Pancreas (tissue), 10 donors: ENCODE data around the gene CALB2. TPM values are rescaled to one million over a fixed set of nuclear protein-coding genes. Genes with fewer than 3 reads are reported as not detected.

Source experiments
- ATAC-seq, 4 donors: fragments of 200-7000 bp; cut with Tn5 transposase; one replicate each; pipeline versions ENCODE4 v1.8.0 to v1.9.1; 2020; ENCODE audit warnings: mild to moderate bottlenecking in 4 of 4, moderate library complexity in 4 of 4
- DNase-seq, 6 donors: peaks; one replicate each; pipeline ENCODE4 v3.0.0-alpha.2; 2020
- FAIRE-seq: peaks from 2 replicates; lab custom pipeline; 2012; peaks lifted over from hg19 to GRCh38; lab: Jason Lieb, UNC
- H3K27ac ChIP-seq, 4 donors: fragments of 200-600 bp; sonication (generic); 1 replicate in 3 of 4; 2 replicates in 1 of 4; pipeline versions ENCODE4 v1.5.0 to v1.8.0; 2020
- H3K27me3 ChIP-seq, 4 donors: fragments of 200-600 bp; one replicate each; pipeline ENCODE4 v1.8.0; 2021
- H3K36me3 ChIP-seq, 3 donors: fragments of 200-600 bp; sonication (generic) in 1 of 3; one replicate each; pipeline versions ENCODE4 v1.5.0 to v1.8.0; 2020 to 2021
- H3K4me1 ChIP-seq, 3 donors: fragments of 200-600 bp; one replicate each; pipeline ENCODE4 v1.8.0; 2021
- H3K4me3 ChIP-seq, 4 donors: fragments of 200-600 bp; sonication (generic) in 2 of 4; one replicate each; pipeline versions ENCODE4 v1.5.0 to v1.8.0; 2020 to 2021
- H3K9me3 ChIP-seq, 4 donors: fragments of 200-600 bp; one replicate each; pipeline ENCODE4 v1.8.0; 2021
- WGBS, 2 donors: extraction: QIAGEN DNeasy Blood & Tissue Kit; methylation state at CpG; one replicate each; pipeline ENCODE4 v1.1.7; 2013; 5-methylcytosine and 5-hydroxymethylcytosine counted together
- intact Hi-C, 3 donors: fragments of 100-400 bp; cut with DNase I; formaldehyde crosslinking; loops; one replicate each; pipeline versions ENCODE4 v1.11.1 to v1.14.2; 2022
- polyA plus RNA-seq, 2 donors: library from polyadenylated mRNA; stranded (reverse); fragments of 200-250 nt; gene quantifications; one replicate each; pipeline ENCODE4 v1.2.3, GENCODE V29; 2013
- total RNA-seq, 6 donors: library from RNA; stranded (reverse); fragmentation: NEBNext Ultra II Directional in 4 of 6; extraction: Animal tissue kit (Norgen Biotek cat#: 25700) in 4 of 6; gene quantifications; one replicate each; pipeline versions ENCODE4 v1.2.1 to v1.2.4, GENCODE V29; 2021 to 2023
- TF ChIP-seq, protein P1 (sequence below), 4 donors: fragments of 200-600 bp; sonication (generic) in 3 of 4; IDR thresholded peaks; one replicate each; pipeline versions ENCODE4 v1.5.0 to v1.8.0; 2021; ENCODE audit warnings: antibody characterized with exemption in 4 of 4
- donor health status: healthy with polysubstance abuse.
- donor health status: DM: no; HTN: no; CAD: no; lungs with moderate emphysema.
- donor health status: DM: no; HTN: no; CAD: no.
- donor health status: control.
- donor health status: control.
- donor health status: Bipolar disorder and iron deficiency.
- donor health status: DM: yes; HTN: yes; CAD: no.
- donor health status: DM: no; HTN: no; CAD: no.
- donor health status: DM: no; HTN: no; CAD: no.
- donor health status: DM: yes; HTN: yes; CAD: no.

Gene CALB2
- total and polyA plus RNA-seq, 8 donors = 0.13 to 2.5 (median 0.34) TPM

DNA sequence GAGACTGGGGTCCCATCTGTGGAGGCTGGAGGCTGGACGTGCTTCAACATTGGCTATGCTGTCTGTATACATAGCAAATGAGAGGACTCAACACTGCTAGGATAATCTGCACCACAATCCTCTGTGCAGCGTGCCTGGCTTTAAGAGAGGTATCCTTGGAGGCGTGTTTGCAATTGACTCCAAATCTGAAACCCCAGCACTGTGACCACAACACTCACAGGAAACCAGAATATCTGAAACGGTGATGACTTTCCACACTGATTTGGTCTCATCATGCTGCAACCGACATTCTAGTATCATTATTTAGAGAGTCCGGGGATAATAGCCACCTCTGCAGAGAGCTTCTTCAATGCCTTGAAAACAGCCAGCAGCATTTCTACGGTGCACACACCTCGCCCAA, 48.2 kb downstream of the CALB2 start:
- 46 to 64% methylated on average over 8 of the region's 8 CpGs for WGBS, 2 donors
- no peak for DNase-seq

DNA sequence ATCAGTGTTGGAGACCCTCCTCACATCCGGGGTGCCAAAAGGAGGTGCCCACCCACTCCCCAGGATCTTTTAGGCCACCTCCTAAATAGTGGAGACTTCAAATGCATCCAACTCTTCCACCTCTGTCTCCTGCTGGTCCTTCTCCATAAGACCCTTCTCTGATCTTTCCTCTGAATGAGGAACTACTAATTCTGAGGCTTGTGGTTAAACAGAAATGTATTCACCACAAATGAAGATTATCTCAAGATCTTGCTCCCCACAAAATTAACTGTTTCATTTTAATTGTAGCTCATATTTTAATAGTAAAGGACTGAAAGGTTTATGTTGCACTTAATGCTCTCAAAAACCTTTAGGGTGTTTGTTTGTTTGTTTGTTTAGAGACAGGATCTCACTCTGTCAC, 49.2 kb downstream of the CALB2 start:
- DNase-seq = no peak
- H3K27me3 ChIP-seq = no peaks in the 10 kb centered on the region
- H3K36me3 ChIP-seq = no peaks in the 10 kb centered on the region
- TF ChIP-seq, protein P1, sequence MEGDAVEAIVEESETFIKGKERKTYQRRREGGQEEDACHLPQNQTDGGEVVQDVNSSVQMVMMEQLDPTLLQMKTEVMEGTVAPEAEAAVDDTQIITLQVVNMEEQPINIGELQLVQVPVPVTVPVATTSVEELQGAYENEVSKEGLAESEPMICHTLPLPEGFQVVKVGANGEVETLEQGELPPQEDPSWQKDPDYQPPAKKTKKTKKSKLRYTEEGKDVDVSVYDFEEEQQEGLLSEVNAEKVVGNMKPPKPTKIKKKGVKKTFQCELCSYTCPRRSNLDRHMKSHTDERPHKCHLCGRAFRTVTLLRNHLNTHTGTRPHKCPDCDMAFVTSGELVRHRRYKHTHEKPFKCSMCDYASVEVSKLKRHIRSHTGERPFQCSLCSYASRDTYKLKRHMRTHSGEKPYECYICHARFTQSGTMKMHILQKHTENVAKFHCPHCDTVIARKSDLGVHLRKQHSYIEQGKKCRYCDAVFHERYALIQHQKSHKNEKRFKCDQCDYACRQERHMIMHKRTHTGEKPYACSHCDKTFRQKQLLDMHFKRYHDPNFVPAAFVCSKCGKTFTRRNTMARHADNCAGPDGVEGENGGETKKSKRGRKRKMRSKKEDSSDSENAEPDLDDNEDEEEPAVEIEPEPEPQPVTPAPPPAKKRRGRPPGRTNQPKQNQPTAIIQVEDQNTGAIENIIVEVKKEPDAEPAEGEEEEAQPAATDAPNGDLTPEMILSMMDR (IDR thresholded peaks at IDR 0.05) = no peak
- 40 to 73% methylated on average over 1 of the region's 1 CpG for WGBS, 2 donors
- no peaks in the 10 kb centered on the region for H3K9me3 ChIP-seq
- no peak for ATAC-seq
- no peak for FAIRE-seq
- intact Hi-C loops = no loop called here
- H3K4me3 ChIP-seq = no peak overlapping the region
- H3K27ac ChIP-seq = no peak overlapping the region
- peaks cover 0 to 5% (median 2%) of the 10 kb centered on the region in 3 donors for H3K4me1 ChIP-seq

More for the DNA sequence above, 48.2 kb downstream of the CALB2 start:
- intact Hi-C loops = no loop called here
- no peaks in the 10 kb centered on the region for H3K27me3 ChIP-seq
- H3K9me3 ChIP-seq = no peaks in the 10 kb centered on the region
- ATAC-seq (no peak), FAIRE-seq (no peak)
- TF ChIP-seq, protein P1 (IDR thresholded peaks at IDR 0.05) = no peak
- H3K27ac ChIP-seq = no peak overlapping the region
- H3K4me1 ChIP-seq = no peaks in the 10 kb centered on the region
- H3K36me3 ChIP-seq = no peaks in the 10 kb centered on the region
- H3K4me3 ChIP-seq = no peak overlapping the region

DNA sequence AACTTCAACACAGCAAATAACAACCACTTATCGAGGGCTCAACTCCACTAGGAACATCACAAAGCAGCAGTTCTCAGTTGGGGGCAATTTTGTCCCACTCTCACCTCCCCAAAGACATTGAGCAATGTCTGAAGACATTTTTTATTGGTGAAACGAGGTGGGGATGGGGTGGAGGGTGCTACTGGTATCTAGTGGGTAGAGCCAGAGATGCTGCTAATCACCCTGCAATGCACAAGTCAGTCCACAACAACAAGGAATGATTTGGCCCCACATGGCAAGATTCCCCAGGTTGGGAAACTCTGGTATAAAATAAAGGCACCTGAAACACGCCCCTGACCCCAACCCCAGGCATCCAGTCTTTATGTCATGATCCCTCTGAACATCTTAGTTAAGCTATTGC, 50.0 kb downstream of the CALB2 start:
- TF ChIP-seq, protein P1 (IDR thresholded peaks at IDR 0.05) = no peak
- H3K4me3 ChIP-seq = no peak overlapping the region
- intact Hi-C loops = no loop called here
- 20 to 25% methylated on average over 3 of the region's 3 CpGs for WGBS, 2 donors
- DNase-seq = no peak
- ATAC-seq = no peak
- no peaks in the 10 kb centered on the region for H3K27me3 ChIP-seq
- H3K9me3 ChIP-seq = no peaks in the 10 kb centered on the region
- no peaks in the 10 kb centered on the region for H3K36me3 ChIP-seq
- FAIRE-seq = no peak
- H3K4me1 ChIP-seq = peaks cover 0 to 5% (median 5%) of the 10 kb centered on the region in 3 donors
- H3K27ac ChIP-seq = no peak overlapping the region

DNA sequence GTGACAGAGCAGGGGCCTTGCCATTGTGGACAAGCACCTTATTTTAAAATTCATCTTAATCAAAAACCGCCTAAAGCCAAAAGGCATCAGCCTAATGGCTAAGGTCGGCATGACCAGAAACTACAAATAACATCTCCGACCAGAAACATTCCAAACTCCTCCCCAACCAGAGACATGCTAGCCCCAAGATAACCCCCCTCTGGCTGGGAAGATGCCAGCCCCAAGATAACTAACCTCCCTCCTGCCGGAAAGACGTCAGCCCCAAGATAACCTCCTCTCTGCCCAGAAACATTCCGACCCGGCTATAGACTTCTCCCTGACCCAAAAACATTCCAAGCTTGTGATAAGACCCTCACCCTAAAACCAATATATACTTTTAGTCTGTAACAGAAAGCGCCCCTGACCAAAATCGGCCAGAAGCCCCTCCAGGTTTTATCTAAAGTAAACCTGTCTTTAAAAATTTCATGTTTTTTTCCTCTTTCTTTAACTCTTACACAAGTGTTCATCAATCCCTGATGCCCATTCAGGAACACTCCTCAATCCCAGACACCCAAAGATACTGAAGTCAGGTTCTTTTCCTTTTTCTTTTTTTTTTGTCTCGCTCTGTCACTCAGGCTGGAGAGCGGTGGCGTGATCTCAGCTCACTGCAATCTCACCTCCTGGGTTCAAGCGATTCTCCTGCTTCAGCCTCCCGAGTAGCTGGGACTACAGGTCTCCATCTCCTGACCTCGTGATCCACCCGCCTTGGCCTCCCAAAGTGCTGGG, 50.7 kb downstream of the CALB2 start:
- ATAC-seq (no peak), DNase-seq (no peak), FAIRE-seq (no peak)
- no peaks in the 10 kb centered on the region for H3K27me3 ChIP-seq
- peaks cover 0 to 5% (median 5%) of the 10 kb centered on the region in 3 donors for H3K4me1 ChIP-seq
- 32 to 33% methylated on average over 16 of the region's 16 CpGs for WGBS, 2 donors
- no peaks in the 10 kb centered on the region for H3K9me3 ChIP-seq
- H3K36me3 ChIP-seq = no peaks in the 10 kb centered on the region
- TF ChIP-seq, protein P1 (IDR thresholded peaks at IDR 0.05) = no peak
- no peak overlapping the region for H3K4me3 ChIP-seq
- intact Hi-C loops = no loop called here
- H3K27ac ChIP-seq = no peak overlapping the region

DNA sequence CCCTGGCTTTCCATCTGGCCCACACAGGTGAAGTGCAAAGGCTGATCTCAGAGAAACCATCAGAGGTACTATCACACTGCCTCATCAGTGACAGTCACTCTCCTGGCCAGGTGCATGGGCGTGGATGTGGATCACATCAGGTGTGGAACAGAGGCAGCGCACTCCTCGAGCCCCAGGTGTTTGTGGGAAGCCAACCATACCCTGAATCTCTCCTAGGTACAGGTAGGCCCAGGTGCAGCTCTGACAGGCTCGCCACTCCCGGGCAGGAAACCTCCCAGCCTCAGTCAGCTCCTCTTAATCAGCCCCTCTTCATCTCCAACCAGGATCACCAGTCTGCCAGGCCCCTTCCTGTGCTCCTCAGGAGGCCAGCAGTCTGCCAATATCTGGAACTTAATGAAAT, 51.6 kb downstream of the CALB2 start:
- Histone ChIP-seq H3K9me3 (no peaks in the 10 kb centered on the region), H3K27ac (no peak overlapping the region), H3K36me3 (no peaks in the 10 kb centered on the region), H3K27me3 (no peaks in the 10 kb centered on the region), H3K4me3 (no peak overlapping the region), H3K4me1 (peaks cover 0 to 5% (median 5%) of the 10 kb centered on the region in 3 donors)
- no peak for ATAC-seq
- DNase-seq = no peak
- intact Hi-C loops = loop anchor here in 2 of 3 donors (5.0 to 10.0 kb wide), 3 partner anchors 82 to 205 kb away; no protein-coding TSS in a partner anchor
- WGBS, 2 donors = 68 to 78% methylated on average over 5 of the region's 5 CpGs
- TF ChIP-seq, protein P1 (IDR thresholded peaks at IDR 0.05) = no peak
- FAIRE-seq = no peak
